Measurements from ENCODE around the gene PTPRG.

The PTPRG gene

GRCh38 chr3:61765157-61765876 lies 203.9 kb downstream of the PTPRG start:
- no peak for DNase-seq (ENCODE audit: low read depth in 2 of 2)

GRCh38 chr3:61768284-61769037 lies 207.1 kb downstream of the PTPRG start:
- no peak for DNase-seq (ENCODE audit: low read depth in 2 of 2)

- DNase-seq (ENCODE audit: low read depth in 2 of 2): no peak
These were observed 208.1 kb downstream of the PTPRG start for GRCh38 chr3:61769266-61769990.

DNA sequence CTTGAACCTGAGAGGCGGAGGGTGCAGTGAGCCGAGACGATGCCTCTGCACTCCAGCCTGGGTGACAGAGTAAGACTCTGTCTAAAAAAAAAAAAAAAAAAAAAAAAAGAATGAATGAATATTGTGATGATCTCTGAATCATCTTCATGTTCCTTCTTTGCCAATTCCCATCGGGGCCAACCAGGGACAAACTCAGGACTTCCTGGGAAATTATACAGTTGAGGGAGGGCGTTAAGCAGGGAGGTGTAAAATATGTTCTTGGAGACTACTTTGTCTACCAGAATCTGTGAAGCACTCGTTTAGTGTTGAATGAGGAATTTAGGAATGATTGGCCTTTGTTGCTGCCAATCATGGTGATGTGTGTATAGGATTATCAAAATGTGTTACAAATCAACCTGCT lies 210.6 kb downstream of the PTPRG start:
- no peak for DNase-seq (ENCODE audit: low read depth in 2 of 2)

DNA sequence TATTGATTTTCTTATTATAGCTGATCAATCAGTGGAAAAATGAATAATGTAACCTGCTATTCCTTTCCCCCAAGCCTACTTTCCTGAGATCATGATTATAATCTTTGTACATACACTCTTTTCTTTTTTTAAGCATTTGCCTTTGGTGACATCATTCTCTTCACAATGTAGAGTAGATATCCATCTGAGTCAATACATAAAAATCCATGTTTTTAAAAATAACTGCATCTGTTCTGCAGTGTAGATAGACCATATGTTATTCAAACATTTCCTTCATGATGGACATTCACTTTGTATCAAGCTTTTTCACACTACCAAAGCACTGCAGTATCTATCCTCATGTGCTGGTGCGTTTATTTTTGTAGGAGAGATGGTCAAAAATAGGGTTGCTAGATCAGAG lies 211.1 kb downstream of the PTPRG start:
- DNase-seq (ENCODE audit: low read depth in 2 of 2): no peak

GRCh38 chr3:61774279-61774890 lies 213.0 kb downstream of the PTPRG start:
- no peak for DNase-seq (ENCODE audit: low read depth in 2 of 2)

GRCh38 chr3:61776390-61776789 lies 215.0 kb downstream of the PTPRG start:
- no peak for DNase-seq (ENCODE audit: low read depth in 2 of 2)

DNA sequence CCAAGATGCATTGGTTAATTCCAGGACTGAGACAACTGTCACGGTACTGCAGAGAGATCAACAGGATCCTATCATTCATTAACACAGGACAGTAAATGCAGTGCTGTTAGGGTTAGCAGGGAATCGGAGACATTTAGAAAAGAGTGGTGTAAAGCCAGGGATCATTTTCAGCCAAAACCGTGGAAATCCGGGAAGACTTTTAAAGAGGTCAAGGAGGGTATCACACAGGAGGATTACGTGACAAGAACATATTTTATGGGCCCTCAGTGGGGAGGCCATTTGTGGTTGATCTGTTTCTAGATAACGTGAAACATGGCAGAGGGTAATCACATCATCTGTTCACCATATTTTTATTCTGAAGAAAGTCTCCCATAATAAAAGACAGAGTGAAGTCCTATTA lies 216.1 kb downstream of the PTPRG start:
- DNase-seq (ENCODE audit: low read depth in 2 of 2): no peak

DNA sequence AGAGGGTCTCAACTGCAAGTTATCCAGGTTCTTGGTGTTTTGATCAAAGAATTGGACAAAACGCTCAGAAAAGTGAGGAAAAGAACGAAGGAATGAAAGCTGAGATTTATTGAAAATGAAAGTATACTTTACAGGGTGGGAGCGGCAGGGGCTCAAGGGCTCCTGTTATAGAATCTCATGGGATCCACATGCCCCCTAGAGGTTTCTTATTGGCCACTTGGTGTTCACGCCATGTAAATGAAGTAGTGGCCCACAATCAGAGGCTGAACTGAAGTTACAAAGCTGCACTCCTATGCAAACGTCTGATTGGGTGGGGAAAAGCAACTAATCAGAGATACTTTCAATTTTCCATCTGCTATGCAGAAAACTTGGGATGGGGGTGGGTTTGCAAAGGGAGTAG lies 216.7 kb downstream of the PTPRG start:
- DNase-seq (ENCODE audit: low read depth in 2 of 2): no peak

- no peak for DNase-seq (ENCODE audit: low read depth in 2 of 2)
These were observed 218.6 kb downstream of the PTPRG start for GRCh38 chr3:61780016-61780415.

DNA sequence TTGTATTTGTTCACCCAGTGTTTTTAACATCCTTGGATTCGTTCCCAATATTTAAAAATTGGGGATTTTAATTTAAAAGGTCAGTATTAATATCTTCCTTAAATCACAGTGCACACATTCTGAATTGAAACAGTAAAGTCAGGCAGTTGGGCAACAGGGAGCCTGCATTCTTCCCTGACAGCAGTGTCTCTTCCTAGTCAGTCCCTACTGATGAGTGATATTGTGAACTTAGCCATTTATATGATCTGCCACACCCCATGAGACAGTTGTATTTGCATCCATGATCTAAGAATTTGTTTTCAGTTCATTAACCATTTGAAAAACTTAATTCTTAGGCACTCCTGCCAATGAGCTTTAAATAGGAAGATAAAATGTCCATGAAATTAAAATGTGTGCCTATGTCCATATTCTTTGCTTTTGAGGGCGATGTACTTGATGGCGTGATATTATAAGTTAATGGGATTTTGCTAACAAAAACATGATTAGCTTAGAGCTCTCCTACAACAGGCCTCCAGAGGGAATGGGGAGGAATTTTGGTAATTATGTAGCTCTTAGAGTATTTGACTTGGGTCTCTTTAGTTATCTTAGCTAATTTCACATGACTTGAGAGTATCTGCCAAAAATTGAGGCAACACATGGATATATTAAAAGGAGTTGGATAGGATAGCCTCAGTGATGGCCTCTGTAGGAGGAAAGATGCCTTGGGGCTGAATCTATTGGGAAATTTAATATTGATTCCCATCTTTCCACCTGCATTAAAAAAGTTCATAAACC lies 219.3 kb downstream of the PTPRG start:
- no peak for DNase-seq (ENCODE audit: low read depth in 2 of 2)

GRCh38 chr3:61783993-61784718 lies 222.8 kb downstream of the PTPRG start:
- no peak for DNase-seq (ENCODE audit: low read depth in 2 of 2)

DNA sequence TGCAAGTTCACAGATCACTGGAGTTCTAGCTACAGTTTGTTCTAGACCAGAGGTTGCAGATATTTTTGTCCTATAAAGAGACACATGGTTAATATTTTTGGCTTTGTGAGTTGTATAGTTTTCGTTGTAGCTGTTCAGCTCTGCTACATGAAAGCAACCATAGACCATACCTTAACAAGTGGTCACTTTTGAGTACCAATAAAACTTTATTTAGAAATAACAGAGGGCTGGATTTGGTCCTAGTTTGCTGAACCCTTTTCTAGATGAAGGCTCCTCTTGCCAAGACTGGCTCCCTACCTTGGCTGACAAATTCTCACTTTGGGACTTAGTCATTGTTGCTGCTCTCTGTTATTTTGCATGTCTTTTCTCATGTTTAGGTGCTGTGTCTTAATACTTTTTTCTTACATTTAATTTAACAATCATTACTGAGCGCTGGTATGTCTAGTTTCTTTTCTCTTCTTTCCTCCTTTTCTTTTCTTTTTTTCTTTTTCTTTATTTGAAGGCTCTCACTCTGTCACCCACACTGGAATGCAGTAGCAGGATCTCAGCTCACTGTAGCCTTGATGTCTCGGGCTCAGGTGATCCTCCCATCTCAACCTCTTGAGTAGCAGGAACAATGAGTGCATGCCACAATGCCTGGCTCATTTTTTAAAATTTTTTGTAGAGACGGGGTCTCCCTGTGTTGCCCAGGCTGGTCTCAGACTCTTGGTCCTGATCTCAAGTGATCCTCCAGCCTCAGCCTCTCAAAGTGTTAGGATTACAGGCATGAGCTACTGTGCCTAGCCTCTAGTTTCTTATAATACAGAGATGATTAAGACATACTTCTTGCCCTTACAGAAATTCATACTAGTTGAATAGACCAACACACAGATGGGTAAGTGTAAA lies 227.5 kb downstream of the PTPRG start:
- DNase-seq (ENCODE audit: low read depth in 2 of 2): no peak

DNA sequence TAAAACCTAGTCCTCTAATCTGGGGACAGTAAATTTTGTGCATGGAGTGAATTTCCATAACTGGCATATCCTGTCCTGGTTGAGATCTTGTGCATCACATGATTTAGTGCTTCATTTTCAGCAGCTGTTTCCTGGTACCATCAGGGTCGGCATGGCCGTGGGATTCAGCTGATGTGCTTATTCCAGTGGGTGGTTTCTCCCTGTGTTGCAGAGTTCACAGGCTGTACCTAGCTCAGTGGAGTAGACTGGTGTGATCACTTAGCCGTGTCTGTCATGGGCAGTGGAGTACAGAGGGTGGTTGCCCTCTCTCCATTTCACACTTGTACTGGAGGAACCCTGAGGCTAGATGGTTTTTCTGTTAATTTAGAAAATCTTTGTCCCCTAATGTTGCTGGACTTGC lies 228.5 kb downstream of the PTPRG start:
- DNase-seq (ENCODE audit: low read depth in 2 of 2): no peak

- DNase-seq (ENCODE audit: low read depth in 2 of 2): no peak
These were observed 229.0 kb downstream of the PTPRG start for GRCh38 chr3:61790411-61790810.

DNA sequence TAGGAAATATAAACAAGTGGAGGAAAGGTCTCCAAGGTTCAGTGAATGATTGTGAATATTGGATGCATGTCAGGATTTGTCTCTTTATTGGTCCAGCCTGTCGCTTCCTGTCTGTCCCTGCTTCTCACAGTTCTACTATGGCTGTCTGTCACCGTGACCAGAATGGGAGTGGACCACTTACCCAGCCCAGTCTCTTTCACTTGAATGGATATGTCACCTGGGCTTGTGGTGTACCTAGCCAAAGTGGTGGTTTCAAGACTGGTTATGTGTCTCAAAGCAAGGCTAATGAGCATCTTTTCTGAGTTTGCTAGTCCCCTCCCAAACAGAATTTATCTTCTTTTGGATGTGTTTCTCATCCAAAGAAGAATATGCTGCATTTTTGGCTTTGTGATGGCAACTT lies 231.7 kb downstream of the PTPRG start:
- DNase-seq (ENCODE audit: low read depth in 2 of 2): no peak

GRCh38 chr3:61793521-61793920 lies 232.2 kb downstream of the PTPRG start:
- DNase-seq (ENCODE audit: low read depth in 2 of 2): no peak

DNA sequence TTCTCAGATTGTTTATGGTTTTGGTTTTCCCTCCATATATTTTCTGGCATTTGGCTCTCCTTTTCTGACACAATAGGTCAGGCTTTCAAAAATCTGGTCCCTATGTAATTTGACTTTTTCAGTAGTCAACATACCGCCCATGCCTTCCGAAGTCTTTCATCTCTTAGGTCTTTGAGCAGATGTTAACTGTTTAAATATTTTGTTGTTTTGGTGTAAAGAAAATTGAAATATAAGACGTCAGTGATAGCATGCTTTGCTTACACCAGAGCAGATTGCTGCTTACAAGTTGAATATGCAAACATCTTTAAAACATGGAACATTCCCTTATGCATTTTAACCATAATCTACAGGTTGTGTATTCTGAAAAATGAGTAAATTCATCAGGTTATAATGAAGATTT lies 233.0 kb downstream of the PTPRG start:
- DNase-seq (ENCODE audit: low read depth in 2 of 2): no peak

GRCh38 chr3:61794961-61795360 lies 233.6 kb downstream of the PTPRG start:
- DNase-seq (ENCODE audit: low read depth in 2 of 2): no peak
